Neuronal stem cell (in vitro differentiated cells): Measurements from ENCODE around the gene MED27.

Source experiments
- DNase-seq: peaks from one replicate; pipeline ENCODE4 v3.0.0-alpha.2; 2013; ENCODE audit warnings: low spot score
- H2AFZ ChIP-seq: one replicate; pipeline ENCODE4 v1.6.1; 2013; ENCODE audit warnings: mild to moderate bottlenecking, low read length, inconsistent platforms
- H2AK5ac ChIP-seq: 2 replicates; pipeline ENCODE4 v1.6.1; 2013; ENCODE audit warnings: low read depth, mild to moderate bottlenecking, inconsistent platforms, low read length, moderate library complexity, mixed read lengths
- H2BK120ac ChIP-seq: 2 replicates; pipeline ENCODE4 v1.6.1; 2013; ENCODE audit warnings: low read depth, mild to moderate bottlenecking, inconsistent platforms, low read length, moderate library complexity, mixed read lengths
- H2BK12ac ChIP-seq: one replicate; pipeline ENCODE4 v1.6.1; 2013; ENCODE audit warnings: low read length, inconsistent platforms
- H2BK15ac ChIP-seq: 2 replicates; pipeline ENCODE4 v1.6.1; 2013; ENCODE audit warnings: mild to moderate bottlenecking, low read length, inconsistent platforms, mixed read lengths
- H2BK5ac ChIP-seq: one replicate; pipeline ENCODE4 v1.6.1; 2013; ENCODE audit warnings: inconsistent platforms, mild to moderate bottlenecking, low read length, moderate library complexity
- H3K14ac ChIP-seq: one replicate; pipeline ENCODE4 v1.6.1; 2013; ENCODE audit warnings: low read length, inconsistent platforms
- H3K18ac ChIP-seq: 2 replicates; pipeline ENCODE4 v1.6.1; 2013; ENCODE audit warnings: low read length, inconsistent platforms
- H3K23ac ChIP-seq: 2 replicates; pipeline ENCODE4 v1.6.1; 2013; ENCODE audit warnings: low read depth, mild to moderate bottlenecking, mixed read lengths, low read length, inconsistent platforms; ENCODE audit not compliant: poor library complexity
- H3K27ac ChIP-seq: replicated peaks from 3 replicates; pipeline ENCODE4 v1.5.1; 2013; ENCODE audit warnings: low read length, inconsistent platforms
- H3K27me3 ChIP-seq, 3 experiments: 2 replicates each; pipeline ENCODE4 v1.6.1; 2013; ENCODE audit warnings: low read length in 3 of 3, mild to moderate bottlenecking in 2 of 3, inconsistent platforms in 1 of 3, low read depth in 1 of 3, mixed read lengths in 1 of 3, moderate library complexity in 1 of 3; ENCODE audit not compliant: control insufficient read depth in 3 of 3, insufficient read depth in 3 of 3
- H3K36me3 ChIP-seq, 2 donors: replicated peaks in 1 of 2; 2 replicates each; pipeline ENCODE4 v1.6.1; 2013; ENCODE audit warnings: low read length in 2 of 2; ENCODE audit not compliant: control insufficient read depth in 2 of 2, insufficient read depth in 2 of 2
- H3K4ac ChIP-seq: 2 replicates; pipeline ENCODE4 v1.6.1; 2013; ENCODE audit warnings: inconsistent platforms, mild to moderate bottlenecking, low read length, moderate library complexity
- H3K4me1 ChIP-seq, 2 donors: 1 replicate in 1 of 2; 2 replicates in 1 of 2; pipeline ENCODE4 v1.6.1; 2013; ENCODE audit warnings: low read length in 2 of 2, low read depth in 1 of 2; ENCODE audit not compliant: control insufficient read depth in 2 of 2, insufficient read depth in 1 of 2
- H3K4me2 ChIP-seq: one replicate; pipeline ENCODE4 v1.6.1; 2013; ENCODE audit warnings: mild to moderate bottlenecking, low read length, inconsistent platforms; ENCODE audit not compliant: insufficient read depth, poor library complexity, severe bottlenecking
- H3K4me3 ChIP-seq, 2 donors: 2 replicates each; pipeline ENCODE4 v1.5.1; 2013; ENCODE audit warnings: low read length in 2 of 2, mild to moderate bottlenecking in 2 of 2, inconsistent platforms in 1 of 2, moderate library complexity in 1 of 2
- H3K79me1 ChIP-seq: one replicate; pipeline ENCODE4 v1.6.1; 2013; ENCODE audit warnings: low read depth, mild to moderate bottlenecking, inconsistent platforms, low read length, moderate library complexity
- H3K9ac ChIP-seq: one replicate; pipeline ENCODE4 v1.6.1; 2013; ENCODE audit warnings: mild to moderate bottlenecking, low read depth, low read length, inconsistent platforms; ENCODE audit not compliant: poor library complexity
- H3K9me3 ChIP-seq, 2 donors: replicated peaks in 1 of 2; 2 replicates each; pipeline versions ENCODE3 to v1.6.1; 2013; ENCODE audit warnings: low read length in 2 of 2, mild to moderate bottlenecking in 2 of 2, inconsistent platforms in 1 of 2, low read depth in 1 of 2, mixed read lengths in 1 of 2, moderate library complexity in 1 of 2; ENCODE audit not compliant: control insufficient read depth in 2 of 2, insufficient read depth in 1 of 2
- H4K8ac ChIP-seq: one replicate; pipeline ENCODE4 v1.6.1; 2013; ENCODE audit warnings: low read depth, mild to moderate bottlenecking, inconsistent platforms, low read length, moderate library complexity
- H4K91ac ChIP-seq: one replicate; pipeline ENCODE4 v1.6.1; 2013; ENCODE audit warnings: low read length, low read depth, mild to moderate bottlenecking, inconsistent platforms; ENCODE audit not compliant: poor library complexity
- WGBS, 2 donors: extraction: QIAGEN DNeasy Blood & Tissue Kit; methylation state at CpG; one replicate each; pipeline ENCODE4 v1.1.7; 2013; ENCODE audit warnings: missing lambda C conversion rate in 2 of 2, mixed read lengths in 1 of 2; ENCODE audit not compliant: insufficient read length in 2 of 2, insufficient replicate concordance in 1 of 2; ENCODE audit errors: extremely low coverage in 2 of 2; 5-methylcytosine and 5-hydroxymethylcytosine counted together

MED27 gene

GRCh38 chr9:131981116-131981776 lies 98.4 kb downstream of the MED27 start:
- no peaks in the 10 kb centered on the region for H3K36me3 ChIP-seq
- H2BK120ac ChIP-seq = no peak overlapping the region
- H3K4me1 ChIP-seq = peaks cover 0 to 19% of the 10 kb centered on the region in 2 donors
- H3K4ac ChIP-seq = no peak overlapping the region
- DNase-seq = no peak
- no peaks in the 10 kb centered on the region for H3K79me1 ChIP-seq
- no peak overlapping the region for H3K23ac ChIP-seq
- no peak overlapping the region for H3K27ac ChIP-seq
- H2AFZ ChIP-seq = no peak overlapping the region
- no CpG with 5 or more reads among the region's 8 CpGs for WGBS, 2 donors
- no peak overlapping the region for H2BK15ac ChIP-seq
- H2AK5ac ChIP-seq = no peak overlapping the region
- no peak overlapping the region for H3K14ac ChIP-seq
- no peak overlapping the region for H2BK5ac ChIP-seq
- no peak overlapping the region for H4K91ac ChIP-seq
- no peaks in the 10 kb centered on the region for H3K27me3 ChIP-seq
- H2BK12ac ChIP-seq = no peak overlapping the region
- no peak overlapping the region for H4K8ac ChIP-seq
- H3K4me2 ChIP-seq = no peak overlapping the region
- no peak overlapping the region for H3K18ac ChIP-seq
- H3K9me3 ChIP-seq = no peaks in the 10 kb centered on the region
- no peak overlapping the region for H3K4me3 ChIP-seq
- H3K9ac ChIP-seq = no peak overlapping the region

GRCh38 chr9:131980267-131981016 lies 99.2 kb downstream of the MED27 start:
- H3K27ac ChIP-seq = no peak overlapping the region

GRCh38 chr9:131977109-131977838 lies 102.4 kb downstream of the MED27 start:
- Histone ChIP-seq H2AFZ (no peak overlapping the region), H3K27ac (no peak overlapping the region), H3K9ac (no peak overlapping the region), H2BK15ac (no peak overlapping the region), H3K23ac (no peak overlapping the region), H3K9me3 (peaks cover 0 to 4% of the 10 kb centered on the region in 2 donors), H3K79me1 (no peaks in the 10 kb centered on the region), H2BK5ac (no peak overlapping the region), H3K27me3 (no peaks in the 10 kb centered on the region), H3K14ac (no peak overlapping the region), H4K8ac (no peak overlapping the region), H3K36me3 (no peaks in the 10 kb centered on the region), H3K4me2 (no peak overlapping the region), H2BK120ac (no peak overlapping the region), H3K4me3 (no peak overlapping the region), H3K18ac (no peak overlapping the region), H3K4ac (no peak overlapping the region), H3K4me1 (peaks cover 0 to 19% of the 10 kb centered on the region in 2 donors), H2AK5ac (no peak overlapping the region), H2BK12ac (no peak overlapping the region), H4K91ac (no peak overlapping the region)
- WGBS, 2 donors = no CpG with 5 or more reads among the region's 10 CpGs
- no peak for DNase-seq

More at GRCh38 chr9:131980267-131981016, 99.2 kb downstream of the MED27 start:
- Histone ChIP-seq H2AFZ (no peak overlapping the region), H3K18ac (no peak overlapping the region), H2BK5ac (no peak overlapping the region), H3K4me1 (peaks cover 0 to 19% of the 10 kb centered on the region in 2 donors), H3K79me1 (no peaks in the 10 kb centered on the region), H3K4me2 (no peak overlapping the region), H3K36me3 (no peaks in the 10 kb centered on the region), H2AK5ac (no peak overlapping the region), H3K9me3 (no peaks in the 10 kb centered on the region), H2BK120ac (no peak overlapping the region), H2BK15ac (no peak overlapping the region), H3K4me3 (no peak overlapping the region), H3K14ac (no peak overlapping the region), H4K8ac (no peak overlapping the region), H3K9ac (no peak overlapping the region), H3K23ac (no peak overlapping the region), H3K4ac (no peak overlapping the region), H2BK12ac (no peak overlapping the region), H3K27me3 (no peaks in the 10 kb centered on the region), H4K91ac (no peak overlapping the region)
- no peak for DNase-seq
- WGBS, 2 donors = no CpG with 5 or more reads among the region's 8 CpGs
